ENCODE data around the gene GRM4.

The GRM4 gene

DNA sequence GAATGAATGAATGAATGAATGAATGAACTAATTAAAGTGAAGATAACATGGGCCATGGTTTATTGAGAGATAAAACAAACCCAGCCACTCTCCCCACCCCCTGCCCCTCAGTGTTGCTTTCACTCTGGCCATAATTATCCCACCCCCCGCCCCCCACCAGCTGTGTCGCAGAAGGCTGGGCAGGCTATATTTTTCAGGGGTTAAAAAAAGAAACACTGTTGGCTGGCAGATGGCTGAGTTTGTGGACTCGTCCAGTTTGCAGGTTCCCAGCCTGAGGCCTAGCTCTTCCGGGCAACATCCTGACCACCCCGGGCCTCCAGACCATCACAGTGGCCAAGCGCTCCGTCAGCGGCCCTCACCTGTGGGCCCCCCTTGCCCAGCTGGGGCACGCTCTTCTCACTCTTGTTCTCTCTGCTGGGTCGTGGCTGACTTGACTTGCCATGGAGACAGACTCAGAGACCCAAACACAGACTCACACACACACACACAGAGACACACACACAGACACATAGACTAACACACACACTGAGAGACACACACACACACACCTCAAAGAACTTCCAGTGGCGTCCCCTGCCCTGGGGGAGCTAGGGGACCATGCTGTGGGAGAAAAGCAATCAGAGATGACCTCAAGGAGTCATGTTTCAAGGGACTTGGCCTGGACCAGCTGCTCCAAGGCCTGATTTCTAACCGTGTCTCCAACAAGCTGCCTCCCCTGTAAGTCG is 2.2 kb upstream of the GRM4 start:
- Histone ChIP-seq H3K27ac (no peak overlapping the region), H2AFZ (ENCODE audit: low read depth) (no peak overlapping the region), H3K4me1 (ENCODE audit: low read depth, poor library complexity, severe bottlenecking) (no peaks in the 10 kb centered on the region), H3K9ac (no peak overlapping the region), H3K79me2 (ENCODE audit: insufficient read depth, low read depth) (no peaks in the 10 kb centered on the region), H4K20me1 (ENCODE audit: insufficient read depth) (no peaks in the 10 kb centered on the region), H3K27me3 (ENCODE audit: insufficient read depth, low read depth) (peaks cover 44% of the 10 kb centered on the region; the same call in 1 of the 2 replicates), H3K4me3 (IDR thresholded peaks at IDR 0.05; ENCODE audit: insufficient read depth, low read depth, low read length) (no peak overlapping the region), H3K4me2 (no peak overlapping the region), H3K36me3 (ENCODE audit: insufficient read depth) (no peaks in the 10 kb centered on the region)
- TF ChIP-seq, protein P1, sequence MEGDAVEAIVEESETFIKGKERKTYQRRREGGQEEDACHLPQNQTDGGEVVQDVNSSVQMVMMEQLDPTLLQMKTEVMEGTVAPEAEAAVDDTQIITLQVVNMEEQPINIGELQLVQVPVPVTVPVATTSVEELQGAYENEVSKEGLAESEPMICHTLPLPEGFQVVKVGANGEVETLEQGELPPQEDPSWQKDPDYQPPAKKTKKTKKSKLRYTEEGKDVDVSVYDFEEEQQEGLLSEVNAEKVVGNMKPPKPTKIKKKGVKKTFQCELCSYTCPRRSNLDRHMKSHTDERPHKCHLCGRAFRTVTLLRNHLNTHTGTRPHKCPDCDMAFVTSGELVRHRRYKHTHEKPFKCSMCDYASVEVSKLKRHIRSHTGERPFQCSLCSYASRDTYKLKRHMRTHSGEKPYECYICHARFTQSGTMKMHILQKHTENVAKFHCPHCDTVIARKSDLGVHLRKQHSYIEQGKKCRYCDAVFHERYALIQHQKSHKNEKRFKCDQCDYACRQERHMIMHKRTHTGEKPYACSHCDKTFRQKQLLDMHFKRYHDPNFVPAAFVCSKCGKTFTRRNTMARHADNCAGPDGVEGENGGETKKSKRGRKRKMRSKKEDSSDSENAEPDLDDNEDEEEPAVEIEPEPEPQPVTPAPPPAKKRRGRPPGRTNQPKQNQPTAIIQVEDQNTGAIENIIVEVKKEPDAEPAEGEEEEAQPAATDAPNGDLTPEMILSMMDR (conservative IDR thresholded peaks at IDR 0.05; ENCODE audit: low read depth, low read length) = no peak

DNA sequence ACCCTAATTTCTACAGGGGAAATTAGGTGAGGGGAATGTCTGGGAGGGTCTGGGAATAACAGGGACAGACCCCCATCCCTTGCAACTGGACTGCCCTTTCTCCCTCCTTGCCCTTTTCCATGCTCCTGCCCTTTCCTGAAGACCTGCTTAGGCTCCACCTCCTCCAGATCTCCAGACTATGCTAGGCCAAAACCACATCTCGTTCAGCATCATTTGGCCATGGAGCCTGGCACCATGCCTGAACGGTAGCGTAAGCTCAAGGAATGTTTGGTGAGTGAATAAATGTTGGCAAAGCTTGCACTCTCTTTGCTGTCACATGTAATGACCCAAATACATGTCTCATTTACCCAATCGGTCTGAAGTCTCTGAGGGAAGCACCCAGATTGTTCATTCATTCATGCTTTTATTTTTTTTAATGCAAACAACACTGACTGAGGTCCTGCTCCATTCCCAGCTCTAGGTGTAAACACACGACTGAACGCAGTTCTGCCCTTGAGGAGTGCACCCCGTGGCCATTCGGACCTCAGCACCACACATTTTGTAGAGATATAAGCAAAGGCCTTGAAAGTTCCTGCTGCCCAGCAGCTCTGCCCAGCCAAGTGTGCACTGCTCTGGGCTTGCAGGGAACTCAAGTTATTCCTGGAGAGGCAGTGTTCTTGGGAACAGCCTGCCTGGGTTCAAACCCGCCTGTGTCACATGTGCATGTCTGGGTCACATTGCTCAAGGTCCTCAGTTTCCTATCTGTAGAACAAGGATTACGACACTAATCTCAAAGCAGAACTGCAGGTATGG is 1.1 kb upstream of the GRM4 start:
- no peaks in the 10 kb centered on the region for H4K20me1 ChIP-seq (ENCODE audit: insufficient read depth)
- peaks cover 44% of the 10 kb centered on the region; the same call in 1 of the 2 replicates for H3K27me3 ChIP-seq (ENCODE audit: insufficient read depth, low read depth)
- H3K4me1 ChIP-seq (ENCODE audit: low read depth, poor library complexity, severe bottlenecking) = no peaks in the 10 kb centered on the region

DNA sequence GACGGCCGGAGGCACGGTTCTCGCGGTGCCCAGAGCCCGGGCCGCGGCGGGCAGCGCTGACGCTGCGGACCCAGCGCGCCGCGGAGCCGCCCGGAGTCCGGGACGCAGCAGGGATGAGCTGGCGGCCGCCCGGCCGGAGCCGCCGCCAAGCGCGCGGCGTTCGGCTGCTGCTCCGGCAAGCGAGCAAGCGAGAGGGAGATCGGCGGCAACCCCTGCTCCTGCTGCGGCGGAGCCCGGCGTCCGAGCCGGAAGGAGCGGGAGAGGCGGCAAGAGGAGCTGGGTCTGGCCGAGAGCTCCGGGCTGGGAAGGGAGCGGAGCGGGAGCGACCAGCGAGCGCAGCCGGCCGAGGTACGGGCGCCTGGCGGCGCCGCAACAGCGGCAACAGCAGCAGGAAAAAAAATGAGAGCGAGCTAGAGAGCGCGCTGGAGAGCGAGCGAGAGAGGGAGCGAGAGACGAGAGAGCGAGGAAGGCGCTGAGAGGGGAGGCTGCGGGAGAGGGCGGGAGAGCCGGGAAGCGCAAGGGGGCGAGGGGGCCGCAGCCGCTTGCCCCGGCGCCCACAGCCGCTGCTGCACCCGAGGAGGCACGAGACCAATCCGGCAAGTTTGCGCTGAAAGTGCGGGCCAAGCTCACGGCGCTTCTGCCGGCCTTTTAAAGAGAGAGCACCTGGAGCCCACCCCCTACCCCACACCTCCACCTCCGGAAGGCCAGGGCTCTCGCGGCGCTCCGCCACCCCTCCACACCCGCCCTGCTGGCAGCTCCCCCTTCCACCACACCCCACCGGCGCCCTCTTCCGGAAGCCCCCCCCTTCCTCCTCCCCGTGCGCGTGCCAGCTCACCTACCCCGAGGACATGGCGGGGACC is 496 bp downstream of the GRM4 start:
- H3K27me3 ChIP-seq (ENCODE audit: insufficient read depth, low read depth) = peaks cover 51% of the 10 kb centered on the region; the same call in 1 of the 2 replicates
- H3K36me3 ChIP-seq (ENCODE audit: insufficient read depth) = no peaks in the 10 kb centered on the region
- H2AFZ ChIP-seq (ENCODE audit: low read depth) = no peak overlapping the region
- no peak overlapping the region for H3K27ac ChIP-seq
- H4K20me1 ChIP-seq (ENCODE audit: insufficient read depth) = no peaks in the 10 kb centered on the region
- no peak overlapping the region for H3K4me2 ChIP-seq
- no peak overlapping the region for H3K9ac ChIP-seq
- no peak overlapping the region for H3K4me3 ChIP-seq (IDR thresholded peaks at IDR 0.05; ENCODE audit: insufficient read depth, low read depth, low read length)
- no peaks in the 10 kb centered on the region for H3K79me2 ChIP-seq (ENCODE audit: insufficient read depth, low read depth)
- TF ChIP-seq, protein P1 (conservative IDR thresholded peaks at IDR 0.05; ENCODE audit: low read depth, low read length) = no peak
- H3K4me1 ChIP-seq (ENCODE audit: low read depth, poor library complexity, severe bottlenecking) = no peaks in the 10 kb centered on the region

More for the DNA sequence above, 1.1 kb upstream of the GRM4 start:
- no peak overlapping the region for H3K9ac ChIP-seq
- no peaks in the 10 kb centered on the region for H3K36me3 ChIP-seq (ENCODE audit: insufficient read depth)
- H3K4me2 ChIP-seq = no peak overlapping the region
- TF ChIP-seq, protein P1 (conservative IDR thresholded peaks at IDR 0.05; ENCODE audit: low read depth, low read length) = no peak
- H2AFZ ChIP-seq (ENCODE audit: low read depth) = no peak overlapping the region
- H3K79me2 ChIP-seq (ENCODE audit: insufficient read depth, low read depth) = no peaks in the 10 kb centered on the region
- H3K27ac ChIP-seq = no peak overlapping the region
- no peak overlapping the region for H3K4me3 ChIP-seq (IDR thresholded peaks at IDR 0.05; ENCODE audit: insufficient read depth, low read depth, low read length)

DNA sequence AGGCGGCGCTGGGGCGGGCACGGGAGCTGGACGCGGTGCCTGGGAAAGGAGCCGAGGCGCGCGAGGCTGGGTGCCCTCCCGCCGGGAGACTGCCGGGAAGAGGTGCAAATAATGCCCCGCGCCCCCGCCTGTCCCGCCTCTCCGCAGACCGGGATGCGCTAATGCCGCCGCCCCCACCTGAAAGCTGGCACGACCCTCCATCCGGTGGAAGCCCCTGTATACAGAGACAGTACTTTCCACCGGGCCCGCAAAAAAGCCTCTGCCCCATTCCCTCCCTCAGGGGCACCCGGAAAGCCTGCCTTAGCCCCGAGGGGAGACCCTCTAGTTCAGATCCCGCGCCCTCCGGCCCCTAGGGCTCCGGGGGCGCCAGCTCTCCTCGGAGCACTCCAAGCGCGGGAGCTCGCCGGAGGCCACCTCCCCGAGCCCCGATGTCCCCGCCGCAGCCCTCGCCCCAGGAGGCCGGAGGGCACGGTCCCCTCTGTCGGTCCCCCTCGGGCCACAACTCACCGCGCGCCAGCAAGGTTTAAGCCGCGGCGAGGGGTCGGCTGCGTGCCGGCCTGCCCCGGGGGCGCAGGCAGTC is 1.2 kb downstream of the GRM4 start:
- Histone ChIP-seq H3K27me3 (ENCODE audit: insufficient read depth, low read depth) (peaks cover 54% of the 10 kb centered on the region), H4K20me1 (ENCODE audit: insufficient read depth) (no peaks in the 10 kb centered on the region), H3K4me1 (ENCODE audit: low read depth, poor library complexity, severe bottlenecking) (no peaks in the 10 kb centered on the region), H3K36me3 (ENCODE audit: insufficient read depth) (no peaks in the 10 kb centered on the region), H3K79me2 (ENCODE audit: insufficient read depth, low read depth) (no peaks in the 10 kb centered on the region), H2AFZ (ENCODE audit: low read depth) (no peak overlapping the region), H3K9ac (no peak overlapping the region), H3K4me2 (no peak overlapping the region), H3K4me3 (IDR thresholded peaks at IDR 0.05; ENCODE audit: insufficient read depth, low read depth, low read length) (no peak overlapping the region), H3K27ac (no peak overlapping the region)
- TF ChIP-seq, protein P1 (conservative IDR thresholded peaks at IDR 0.05; ENCODE audit: low read depth, low read length) = no peak
